8988T (cell line): Measurements from ENCODE around the gene RBFOX1.

Experiments used
- DNase-seq: peaks from one replicate; pipeline ENCODE4 v3.0.0; 2011

Gene RBFOX1

GRCh38 chr16:7716660-7717550 is 384.3 kb downstream of the RBFOX1 start:
- DNase-seq: no peak

GRCh38 chr16:7722761-7723160 is 390.1 kb downstream of the RBFOX1 start:
- DNase-seq: no peak

GRCh38 chr16:7731141-7731540 is 398.5 kb downstream of the RBFOX1 start:
- no peak for DNase-seq

- no peak for DNase-seq
Observed at GRCh38 chr16:7736138-7736665, 403.6 kb downstream of the RBFOX1 start.

GRCh38 chr16:7742626-7743025 is 410.0 kb downstream of the RBFOX1 start:
- no peak for DNase-seq

GRCh38 chr16:7744546-7745264 is 412.1 kb downstream of the RBFOX1 start:
- DNase-seq: no peak

GRCh38 chr16:7745276-7745675 is 412.6 kb downstream of the RBFOX1 start:
- DNase-seq: no peak

GRCh38 chr16:7746941-7747340 is 414.3 kb downstream of the RBFOX1 start:
- no peak for DNase-seq

- no peak for DNase-seq
Observed at GRCh38 chr16:7748522-7748921, 415.9 kb downstream of the RBFOX1 start.

- no peak for DNase-seq
Observed at GRCh38 chr16:7755347-7755882, 422.8 kb downstream of the RBFOX1 start.
